ENCODE results near the gene TRPM4.
"Not testable (repeated sequence)": the region's sequence is repeated elsewhere in the genome, so short reads cannot be mapped to it uniquely, and the experiment has no call there.

The TRPM4 gene

DNA sequence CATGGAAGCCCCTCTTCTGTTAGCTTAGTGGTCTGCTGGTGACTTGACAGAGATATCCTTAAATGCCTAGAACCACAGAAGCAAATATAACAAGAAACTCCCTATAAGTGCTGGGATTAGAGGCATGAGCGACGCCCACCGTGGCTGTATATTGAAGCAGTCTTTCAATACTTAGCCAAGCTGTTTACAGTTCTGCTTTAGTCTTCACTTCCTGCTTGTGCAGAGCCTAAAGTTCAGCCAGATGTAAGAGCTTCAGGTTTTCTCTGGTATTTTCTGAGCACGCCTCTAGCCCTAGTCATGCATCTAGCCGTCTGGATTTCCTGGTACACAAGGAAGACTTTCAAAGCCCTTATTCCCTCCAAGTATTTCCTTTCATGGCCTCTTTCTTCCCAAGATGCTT lies 28.5 kb downstream of the TRPM4 start:
- DNase-seq (ENCODE audit: low read depth in 2 of 3, low spot score in 1 of 3), result no peak

DNA sequence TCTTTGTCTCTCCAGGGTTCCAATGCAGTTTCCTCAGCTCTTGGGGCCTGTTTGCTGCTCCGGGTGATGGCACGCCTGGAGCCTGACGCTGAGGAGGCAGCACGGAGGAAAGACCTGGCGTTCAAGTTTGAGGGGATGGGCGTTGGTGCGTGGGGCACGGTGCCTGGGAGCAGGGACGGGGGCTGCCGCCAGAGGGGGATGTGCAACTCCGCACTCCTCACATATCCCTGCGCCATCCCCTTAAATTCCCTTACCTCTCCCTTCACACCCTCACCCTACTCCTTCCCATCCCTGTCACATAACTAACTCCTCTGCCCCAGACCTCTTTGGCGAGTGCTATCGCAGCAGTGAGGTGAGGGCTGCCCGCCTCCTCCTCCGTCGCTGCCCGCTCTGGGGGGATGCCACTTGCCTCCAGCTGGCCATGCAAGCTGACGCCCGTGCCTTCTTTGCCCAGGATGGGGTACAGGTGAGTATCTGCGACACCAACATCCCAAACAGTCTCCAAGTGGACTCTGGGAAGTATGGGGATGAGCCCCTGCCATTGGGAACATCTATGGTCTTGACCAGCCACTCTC lies 31.1 kb downstream of the TRPM4 start:
- DNase-seq (ENCODE audit: low read depth in 2 of 3, low spot score in 1 of 3), result no peak

DNA sequence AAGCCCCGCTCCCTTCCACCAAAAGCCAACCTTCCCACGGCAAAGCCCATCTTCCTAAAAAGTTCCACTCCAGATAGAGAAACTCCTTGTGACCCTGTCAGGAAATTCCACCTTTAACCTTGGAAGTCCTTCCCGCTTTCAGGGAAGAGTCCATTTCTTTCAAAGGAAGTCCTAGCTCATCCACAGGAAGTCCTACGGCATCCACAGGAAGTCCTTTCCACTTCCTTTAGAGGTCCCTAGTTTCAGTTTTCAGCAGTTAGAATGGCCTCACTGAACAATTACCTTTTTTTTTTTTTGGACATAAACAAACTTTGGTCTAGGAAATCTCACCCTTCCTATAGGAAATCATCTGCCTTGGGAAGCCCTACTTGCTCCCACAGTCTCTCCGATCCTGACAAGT lies 31.7 kb downstream of the TRPM4 start:
- DNase-seq (ENCODE audit: low read depth in 2 of 3, low spot score in 1 of 3), result no peak

DNA sequence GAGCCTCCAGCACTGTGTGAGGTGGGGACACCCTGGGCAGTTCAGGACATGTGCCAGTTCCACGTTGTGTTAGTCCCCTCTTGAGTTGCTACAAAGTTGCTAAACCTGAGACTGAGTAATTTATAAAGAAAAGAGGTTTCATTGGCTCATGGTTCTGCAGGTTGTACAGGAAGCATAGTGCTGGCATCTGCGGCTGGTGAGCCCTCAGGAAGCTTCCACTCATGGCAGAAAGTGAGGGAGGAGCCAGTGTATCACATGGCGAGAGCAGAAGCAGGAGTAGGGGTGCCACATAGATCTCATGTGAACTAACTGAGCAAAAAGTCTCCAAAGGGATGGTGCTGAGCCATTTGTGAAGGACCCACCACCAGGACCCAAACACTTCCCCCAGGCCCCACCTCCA lies 33.2 kb downstream of the TRPM4 start:
- no peak for DNase-seq (ENCODE audit: low read depth in 2 of 3, low spot score in 1 of 3)

DNA sequence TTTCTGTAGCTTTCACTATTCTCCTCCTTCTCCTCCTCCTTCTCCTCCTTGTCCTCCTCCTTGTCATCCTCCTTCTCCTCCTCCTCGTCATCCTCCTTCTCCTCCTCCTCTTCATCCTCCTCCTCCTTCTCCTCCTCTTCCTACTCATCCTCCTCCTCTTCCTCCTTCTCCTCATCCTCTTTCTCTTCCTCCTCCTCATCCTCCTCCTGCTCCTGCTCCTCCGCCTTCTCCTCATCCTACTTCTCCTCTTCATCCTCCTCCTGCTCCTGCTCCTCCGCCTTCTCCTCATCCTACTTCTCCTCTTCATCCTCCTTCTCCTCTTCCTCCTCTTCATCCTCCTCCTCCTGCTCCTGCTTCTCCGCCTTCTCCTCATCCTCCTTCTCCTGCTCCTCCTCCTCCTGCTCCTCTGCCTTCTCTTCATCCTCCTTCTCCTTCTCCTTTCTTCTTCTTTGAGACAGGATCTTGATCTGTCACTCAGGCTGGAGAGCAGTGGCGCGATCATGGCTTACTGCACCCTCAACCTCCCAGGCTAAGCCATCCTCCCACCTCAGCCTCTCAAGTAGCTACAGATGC lies 36.3 kb downstream of the TRPM4 start:
- no peak for DNase-seq (ENCODE audit: low read depth in 2 of 3, low spot score in 1 of 3)

DNA sequence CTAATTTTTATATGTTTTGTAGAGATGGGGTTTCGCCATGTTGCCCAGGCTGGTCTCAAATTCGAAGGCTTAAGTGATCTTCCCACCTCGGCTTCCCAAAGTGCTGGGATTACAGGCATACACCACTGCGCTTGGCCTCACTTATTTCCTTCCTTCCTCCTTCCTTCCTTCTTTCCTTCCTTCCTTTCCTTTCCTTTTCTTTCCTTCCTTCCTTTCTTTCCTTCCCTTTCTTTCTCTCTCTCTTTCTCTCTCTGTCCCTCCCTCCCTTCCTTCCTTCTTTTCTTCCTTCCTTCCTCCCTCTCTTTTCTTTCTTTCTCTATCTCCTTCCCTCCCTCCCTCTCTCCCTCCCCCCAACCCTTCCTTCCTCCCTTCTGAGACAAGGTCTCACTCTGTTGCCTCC lies 36.8 kb downstream of the TRPM4 start:
- DNase-seq (ENCODE audit: low read depth in 2 of 3, low spot score in 1 of 3), result no peak

DNA sequence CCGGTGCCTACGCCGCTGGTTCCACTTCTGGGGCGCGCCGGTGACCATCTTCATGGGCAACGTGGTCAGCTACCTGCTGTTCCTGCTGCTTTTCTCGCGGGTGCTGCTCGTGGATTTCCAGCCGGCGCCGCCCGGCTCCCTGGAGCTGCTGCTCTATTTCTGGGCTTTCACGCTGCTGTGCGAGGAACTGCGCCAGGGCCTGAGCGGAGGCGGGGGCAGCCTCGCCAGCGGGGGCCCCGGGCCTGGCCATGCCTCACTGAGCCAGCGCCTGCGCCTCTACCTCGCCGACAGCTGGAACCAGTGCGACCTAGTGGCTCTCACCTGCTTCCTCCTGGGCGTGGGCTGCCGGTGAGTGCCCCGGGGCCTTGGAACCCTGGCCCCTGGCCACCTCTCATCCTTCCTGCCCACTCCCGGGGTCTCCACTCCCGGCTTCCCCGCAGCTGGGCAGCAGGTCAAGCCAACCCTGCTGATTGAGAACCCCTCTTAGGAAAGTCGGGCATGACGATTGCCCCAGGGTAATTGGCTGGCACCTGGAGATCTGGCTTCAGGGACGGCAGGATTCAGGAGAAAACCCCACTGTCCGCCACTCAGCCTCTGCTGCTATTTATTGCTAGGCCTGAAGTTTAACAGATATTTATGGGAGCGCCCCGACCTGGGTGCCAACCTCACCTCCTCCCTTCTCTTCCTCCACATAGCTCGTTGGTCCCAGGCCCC lies 39.1 kb downstream of the TRPM4 start:
- no peak for DNase-seq (ENCODE audit: low read depth in 2 of 3, low spot score in 1 of 3)

DNA sequence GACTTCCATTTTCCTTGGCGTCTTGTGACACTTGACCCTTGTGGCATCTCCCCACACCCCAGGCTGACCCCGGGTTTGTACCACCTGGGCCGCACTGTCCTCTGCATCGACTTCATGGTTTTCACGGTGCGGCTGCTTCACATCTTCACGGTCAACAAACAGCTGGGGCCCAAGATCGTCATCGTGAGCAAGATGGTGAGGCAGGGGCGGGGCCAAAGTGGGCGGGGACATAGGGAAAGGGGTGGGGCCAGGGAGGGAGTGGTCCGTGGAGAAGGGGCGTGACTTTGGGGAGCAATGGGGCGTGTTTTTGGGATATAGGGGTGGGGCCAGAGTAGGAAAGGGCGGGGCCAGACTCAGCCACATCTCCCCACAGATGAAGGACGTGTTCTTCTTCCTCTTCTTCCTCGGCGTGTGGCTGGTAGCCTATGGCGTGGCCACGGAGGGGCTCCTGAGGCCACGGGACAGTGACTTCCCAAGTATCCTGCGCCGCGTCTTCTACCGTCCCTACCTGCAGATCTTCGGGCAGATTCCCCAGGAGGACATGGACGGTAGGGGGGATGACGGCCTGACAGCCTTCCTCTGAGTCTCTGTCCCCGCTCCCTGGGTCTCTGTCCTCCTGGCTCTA lies 42.8 kb downstream of the TRPM4 start:
- peak in 1 of 3 donors; percentile 19 for DNase-seq (ENCODE audit: low read depth in 2 of 3, low spot score in 1 of 3)

DNA sequence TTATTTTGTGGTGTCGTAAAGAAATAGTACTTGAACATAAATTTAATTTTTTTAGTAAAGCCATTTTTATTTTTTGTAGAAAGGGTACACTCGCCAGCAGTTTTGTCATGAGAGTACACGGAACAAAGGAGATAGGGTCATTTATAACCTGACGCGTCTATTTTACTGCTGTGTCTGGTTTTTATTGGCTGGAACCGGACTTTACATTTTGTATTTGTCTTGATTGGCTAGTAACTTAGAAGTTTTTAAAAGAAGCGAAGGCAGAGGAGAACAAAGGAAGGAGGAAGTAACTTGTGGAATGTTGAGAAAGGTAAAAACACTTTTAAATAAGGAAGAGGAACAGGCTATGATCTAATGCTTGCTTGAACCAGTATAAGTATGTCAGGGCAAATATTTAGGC lies 43.5 kb downstream of the TRPM4 start:
- DNase-seq (ENCODE audit: low read depth in 2 of 3, low spot score in 1 of 3), result no peak

DNA sequence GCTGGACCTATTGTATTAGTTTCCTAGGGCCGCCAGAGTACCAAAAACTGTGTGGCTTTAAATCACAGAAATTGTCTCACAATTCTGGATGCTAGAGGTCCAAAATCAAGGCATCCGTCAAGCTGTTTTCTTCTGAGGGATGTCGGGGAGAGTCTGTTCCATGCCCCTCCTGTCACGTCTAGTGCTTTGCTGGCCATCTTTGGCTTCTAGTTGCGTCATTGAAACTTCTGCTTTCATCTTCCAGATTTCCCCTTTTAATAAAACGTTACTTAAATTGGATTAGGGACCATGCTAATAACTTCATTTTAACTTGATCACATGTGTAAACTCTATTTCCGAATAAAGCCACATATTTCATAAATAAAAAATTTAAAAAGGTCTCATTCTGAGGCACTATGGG lies 47.5 kb downstream of the TRPM4 start:
- no peak for DNase-seq (ENCODE audit: low read depth in 2 of 3, low spot score in 1 of 3)

DNA sequence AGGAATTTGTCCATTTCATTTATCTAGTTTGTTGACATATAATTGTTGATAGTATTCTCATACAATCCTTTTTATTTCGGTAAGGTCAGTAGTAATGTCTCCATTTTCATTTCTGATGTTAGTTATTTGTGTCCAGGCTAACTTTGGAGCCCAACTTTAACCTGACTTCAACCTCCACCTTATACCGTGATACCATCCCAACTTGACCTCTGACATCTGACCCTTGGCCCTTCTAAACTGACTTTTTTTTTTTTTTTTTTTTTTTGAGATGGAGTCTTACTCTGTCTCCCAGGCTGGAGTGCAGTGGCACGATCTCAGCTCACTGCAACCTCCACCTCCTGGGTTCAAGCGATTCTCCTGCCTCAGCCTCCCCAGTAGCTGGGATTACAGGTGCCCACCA lies 51.9 kb downstream of the TRPM4 start:
- DNase-seq (ENCODE audit: low read depth in 2 of 3, low spot score in 1 of 3), result not testable (repeated sequence)

DNA sequence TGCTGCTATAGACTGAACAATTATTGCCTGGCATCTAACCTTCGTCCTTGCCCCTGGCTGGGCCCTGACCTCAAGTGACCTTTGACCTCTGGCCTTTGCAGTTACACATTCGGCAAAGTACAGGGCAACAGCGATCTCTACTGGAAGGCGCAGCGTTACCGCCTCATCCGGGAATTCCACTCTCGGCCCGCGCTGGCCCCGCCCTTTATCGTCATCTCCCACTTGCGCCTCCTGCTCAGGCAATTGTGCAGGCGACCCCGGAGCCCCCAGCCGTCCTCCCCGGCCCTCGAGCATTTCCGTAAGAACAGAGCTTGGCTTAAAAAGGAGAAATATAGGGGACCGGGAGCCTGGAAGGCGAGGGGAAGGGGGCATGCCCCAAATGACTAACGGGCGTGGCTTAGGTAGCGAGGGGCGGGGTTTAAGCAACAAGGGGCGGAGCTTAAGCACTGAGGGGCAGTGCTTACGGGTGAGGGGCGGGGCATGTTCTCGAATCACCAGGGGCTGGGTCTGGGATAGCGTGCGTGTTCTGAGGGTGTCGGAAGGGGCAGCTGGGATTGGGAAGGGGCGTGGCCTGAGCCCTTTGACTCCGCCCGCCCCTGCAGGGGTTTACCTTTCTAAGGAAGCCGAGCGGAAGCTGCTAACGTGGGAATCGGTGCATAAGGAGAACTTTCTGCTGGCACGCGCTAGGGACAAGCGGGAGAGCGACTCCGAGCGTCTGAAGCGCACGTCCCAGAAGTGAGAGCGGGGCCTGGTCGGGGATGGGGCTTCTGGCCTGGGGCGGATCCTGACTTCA lies 52.7 kb downstream of the TRPM4 start:
- peak in 2 of 3 donors; percentile 40 to 46 for DNase-seq (ENCODE audit: low read depth in 2 of 3, low spot score in 1 of 3)

DNA sequence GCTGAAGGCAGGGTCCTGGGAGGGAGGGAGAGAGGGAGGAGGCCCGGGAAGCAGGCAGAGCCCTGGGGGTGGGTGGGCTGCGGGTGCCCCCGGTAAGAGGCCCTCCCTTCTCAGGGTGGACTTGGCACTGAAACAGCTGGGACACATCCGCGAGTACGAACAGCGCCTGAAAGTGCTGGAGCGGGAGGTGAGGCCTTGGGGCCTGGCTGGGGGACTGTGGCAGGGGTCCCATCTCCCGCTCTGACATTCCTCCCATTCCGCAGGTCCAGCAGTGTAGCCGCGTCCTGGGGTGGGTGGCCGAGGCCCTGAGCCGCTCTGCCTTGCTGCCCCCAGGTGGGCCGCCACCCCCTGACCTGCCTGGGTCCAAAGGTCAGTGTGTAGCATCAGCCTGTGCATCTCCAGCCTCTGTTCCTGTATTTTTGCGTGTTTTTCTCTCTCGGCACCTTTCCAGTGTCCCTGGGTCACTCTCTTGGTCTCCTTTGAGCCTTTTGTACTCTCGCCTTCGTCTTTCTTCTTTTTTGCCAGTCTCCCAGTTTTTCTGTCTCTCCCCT lies 53.4 kb downstream of the TRPM4 start:
- no peak for DNase-seq (ENCODE audit: low read depth in 2 of 3, low spot score in 1 of 3)

DNA sequence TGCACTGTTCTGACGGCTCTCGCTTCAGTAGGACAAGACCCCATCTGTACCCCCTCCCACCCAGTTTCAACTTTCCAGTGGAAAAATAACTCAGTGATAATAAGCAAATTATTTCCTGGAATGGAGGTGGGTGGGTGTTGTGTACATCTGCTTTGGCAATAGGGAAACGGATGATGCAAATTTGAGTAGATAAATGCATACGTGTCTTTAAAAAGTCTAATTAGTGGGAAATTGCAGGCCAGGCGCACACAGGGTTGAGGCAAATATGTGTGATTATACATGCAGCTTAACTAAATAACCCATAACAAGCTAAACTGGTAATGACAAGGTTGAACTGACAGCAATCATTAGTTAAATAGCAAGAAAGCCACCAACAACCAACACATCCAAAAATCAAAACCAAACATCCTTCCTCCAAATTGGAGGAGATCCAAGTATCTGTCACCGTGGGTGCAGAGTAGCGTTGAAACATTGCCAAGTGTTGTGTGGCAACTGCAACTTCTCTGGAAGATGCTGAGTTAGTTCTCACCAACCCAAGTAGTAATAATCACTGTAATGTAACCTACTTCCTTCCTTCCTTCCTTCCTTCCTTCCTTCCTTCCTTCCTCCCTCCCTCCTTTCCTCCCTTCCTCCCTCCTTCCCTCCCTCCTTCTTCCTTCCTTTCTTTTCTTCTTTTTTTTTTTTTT lies 54.6 kb downstream of the TRPM4 start:
- DNase-seq (ENCODE audit: low read depth in 2 of 3, low spot score in 1 of 3), result no peak

DNA sequence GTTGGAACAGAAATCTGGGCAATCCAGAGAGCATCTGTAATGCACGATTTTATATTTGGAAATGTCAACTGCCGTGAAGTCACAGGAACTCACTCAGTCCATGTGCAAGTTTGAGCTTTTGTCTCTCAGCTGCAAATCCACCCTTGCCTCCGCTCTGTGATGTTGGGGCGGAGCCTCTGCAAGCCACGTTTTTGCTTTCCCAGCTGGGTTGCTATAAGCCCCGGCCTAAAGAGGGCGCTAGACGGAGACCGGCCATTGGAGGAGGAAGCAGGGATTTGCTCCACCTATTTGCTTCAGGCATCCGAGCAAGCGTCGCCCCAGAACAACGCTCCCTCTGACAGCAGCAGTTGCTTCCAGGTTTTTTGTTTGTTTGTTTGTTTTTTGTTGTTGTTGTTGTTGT lies 56.2 kb downstream of the TRPM4 start:
- no peak for DNase-seq (ENCODE audit: low read depth in 2 of 3, low spot score in 1 of 3)

DNA sequence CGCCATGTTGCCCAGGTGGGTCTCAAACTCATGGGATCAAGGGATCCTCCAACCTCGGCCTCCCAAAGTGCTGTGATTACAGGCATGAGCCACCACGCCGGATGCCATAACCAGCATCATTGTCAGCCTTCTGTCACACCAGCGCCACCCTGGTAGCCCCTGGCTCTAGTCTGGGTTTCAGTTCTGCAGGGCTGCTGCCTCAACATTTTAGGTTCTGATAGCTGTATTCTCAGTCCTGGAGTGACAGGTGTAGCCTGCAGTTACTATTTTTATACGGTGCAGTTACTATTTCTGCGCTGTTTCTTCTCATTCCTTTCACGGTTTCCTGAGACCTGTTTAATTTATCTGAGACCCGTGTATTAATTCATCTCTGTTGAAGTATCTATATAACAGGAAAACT lies 57.1 kb downstream of the TRPM4 start:
- DNase-seq (ENCODE audit: low read depth in 2 of 3, low spot score in 1 of 3), result no peak

DNA sequence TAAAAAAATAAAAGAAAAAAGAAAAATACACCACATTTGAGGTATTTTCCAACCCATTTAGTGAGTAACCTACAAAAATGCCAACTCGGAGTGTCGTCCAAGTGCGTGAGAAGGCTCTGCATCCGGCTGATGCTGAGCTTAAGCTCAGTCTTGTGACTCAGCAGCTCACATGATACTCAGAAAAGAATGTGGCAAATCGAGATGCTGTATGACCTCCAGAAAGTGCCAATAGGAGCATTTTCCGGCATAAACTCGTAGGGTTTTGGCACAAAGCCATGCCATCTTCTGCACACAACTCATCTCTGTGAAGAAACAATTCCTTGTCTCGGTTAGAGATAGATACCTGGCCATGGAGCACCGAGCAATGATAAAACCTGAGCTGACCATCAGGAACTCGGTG lies 58.5 kb downstream of the TRPM4 start:
- no peak for DNase-seq (ENCODE audit: low read depth in 2 of 3, low spot score in 1 of 3)

DNA sequence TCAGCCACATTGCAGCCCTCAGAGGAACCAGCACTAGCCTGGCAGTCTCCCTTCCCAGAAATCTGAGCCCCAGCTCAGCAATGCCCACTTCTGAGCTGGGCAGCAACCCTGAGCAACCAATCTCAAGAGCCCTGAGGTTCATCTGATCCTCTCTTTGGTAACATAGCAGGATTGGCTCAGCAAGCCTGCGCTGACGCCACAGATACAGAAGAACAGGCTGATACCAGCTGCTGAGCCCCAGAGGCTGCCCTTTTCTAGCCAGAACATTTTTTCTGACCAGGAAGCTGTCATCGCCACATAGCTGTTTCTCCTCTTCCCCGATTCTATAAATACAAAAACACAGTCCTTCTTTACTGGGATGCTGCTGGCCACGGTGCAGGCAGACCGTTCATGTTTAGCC lies 59.8 kb downstream of the TRPM4 start:
- DNase-seq (ENCODE audit: low read depth in 2 of 3, low spot score in 1 of 3), result no peak

DNA sequence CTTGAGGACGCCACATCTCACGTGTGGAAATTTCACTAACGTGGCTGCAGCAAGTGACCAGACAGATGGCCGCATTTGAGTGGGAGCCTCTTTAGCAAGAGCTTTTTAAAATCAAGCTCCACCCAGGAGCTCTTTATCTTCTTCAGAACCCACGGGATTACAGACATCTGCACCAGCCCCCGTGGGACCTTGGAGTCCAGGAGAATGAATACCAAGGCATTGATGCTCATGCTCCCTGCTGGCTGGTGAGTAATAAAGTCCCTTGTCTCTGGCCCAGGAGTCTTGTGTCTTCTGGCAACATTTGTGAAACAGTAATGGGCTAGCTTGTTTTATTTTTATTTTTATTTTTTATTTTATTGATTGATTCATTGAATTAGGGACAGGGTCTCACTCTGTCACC lies 64.4 kb downstream of the TRPM4 start:
- DNase-seq (ENCODE audit: low read depth in 2 of 3, low spot score in 1 of 3), result no peak

DNA sequence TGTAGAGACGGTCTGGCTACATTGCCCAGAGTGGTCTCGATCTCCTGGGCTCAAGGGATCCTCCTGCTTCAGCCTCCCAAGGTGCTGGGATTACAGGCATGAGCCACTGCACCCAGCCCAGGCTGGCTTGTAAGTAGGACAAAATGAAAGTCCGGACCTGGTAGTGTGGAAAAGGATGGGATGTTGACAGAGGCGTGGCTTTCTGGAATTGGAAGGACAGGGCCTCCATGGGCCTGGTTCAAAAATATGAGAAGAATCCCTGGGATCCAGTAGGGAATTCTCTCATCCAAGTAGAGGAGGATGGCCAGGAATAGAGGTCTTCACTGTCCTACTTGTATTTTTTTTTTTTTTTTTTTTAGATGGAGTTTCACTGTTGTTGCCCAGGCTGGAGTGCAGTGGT lies 64.9 kb downstream of the TRPM4 start:
- DNase-seq (ENCODE audit: low read depth in 2 of 3, low spot score in 1 of 3), result no peak

DNA sequence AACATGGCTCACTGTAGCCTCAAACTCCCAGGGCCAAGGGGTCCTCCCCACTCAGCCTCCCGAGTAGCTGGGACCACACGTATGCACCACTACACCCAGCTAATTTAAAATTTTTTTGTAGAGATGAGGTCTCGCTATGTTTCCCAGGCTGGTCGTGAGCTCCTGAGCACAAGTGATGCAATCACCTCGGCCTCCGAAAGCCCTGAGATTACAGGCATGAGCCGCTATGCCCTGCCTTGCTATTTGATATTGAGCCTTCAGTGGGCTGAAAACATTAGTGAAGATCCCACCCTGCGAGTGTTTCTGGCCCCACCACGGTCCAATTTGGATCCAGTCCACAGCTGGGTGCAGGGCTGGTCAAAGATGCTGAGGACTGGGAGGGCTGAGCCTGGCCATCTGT lies 65.9 kb downstream of the TRPM4 start:
- no peak for DNase-seq (ENCODE audit: low read depth in 2 of 3, low spot score in 1 of 3)

Data from stimulated activated CD4-positive, alpha-beta T cell treated with anti-CD3 and anti-CD28 coated beads, Interleukin-12 subunit alpha, Interleukin-12 subunit beta, amount 100 ng/mL, for 48 hours (primary cell).